MV-4-11 (cell line): ENCODE data around the gene BNIP1.
"Not testable (repeated sequence)": the region's sequence is repeated elsewhere in the genome, so short reads cannot be mapped to it uniquely, and the experiment has no call there.

ENCODE experiments used
- DNase-seq: peaks from one replicate; lab custom pipeline; 2025; lab: John Stamatoyannopoulos, UW

Gene BNIP1, protein sequence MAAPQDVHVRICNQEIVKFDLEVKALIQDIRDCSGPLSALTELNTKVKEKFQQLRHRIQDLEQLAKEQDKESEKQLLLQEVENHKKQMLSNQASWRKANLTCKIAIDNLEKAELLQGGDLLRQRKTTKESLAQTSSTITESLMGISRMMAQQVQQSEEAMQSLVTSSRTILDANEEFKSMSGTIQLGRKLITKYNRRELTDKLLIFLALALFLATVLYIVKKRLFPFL

DNA sequence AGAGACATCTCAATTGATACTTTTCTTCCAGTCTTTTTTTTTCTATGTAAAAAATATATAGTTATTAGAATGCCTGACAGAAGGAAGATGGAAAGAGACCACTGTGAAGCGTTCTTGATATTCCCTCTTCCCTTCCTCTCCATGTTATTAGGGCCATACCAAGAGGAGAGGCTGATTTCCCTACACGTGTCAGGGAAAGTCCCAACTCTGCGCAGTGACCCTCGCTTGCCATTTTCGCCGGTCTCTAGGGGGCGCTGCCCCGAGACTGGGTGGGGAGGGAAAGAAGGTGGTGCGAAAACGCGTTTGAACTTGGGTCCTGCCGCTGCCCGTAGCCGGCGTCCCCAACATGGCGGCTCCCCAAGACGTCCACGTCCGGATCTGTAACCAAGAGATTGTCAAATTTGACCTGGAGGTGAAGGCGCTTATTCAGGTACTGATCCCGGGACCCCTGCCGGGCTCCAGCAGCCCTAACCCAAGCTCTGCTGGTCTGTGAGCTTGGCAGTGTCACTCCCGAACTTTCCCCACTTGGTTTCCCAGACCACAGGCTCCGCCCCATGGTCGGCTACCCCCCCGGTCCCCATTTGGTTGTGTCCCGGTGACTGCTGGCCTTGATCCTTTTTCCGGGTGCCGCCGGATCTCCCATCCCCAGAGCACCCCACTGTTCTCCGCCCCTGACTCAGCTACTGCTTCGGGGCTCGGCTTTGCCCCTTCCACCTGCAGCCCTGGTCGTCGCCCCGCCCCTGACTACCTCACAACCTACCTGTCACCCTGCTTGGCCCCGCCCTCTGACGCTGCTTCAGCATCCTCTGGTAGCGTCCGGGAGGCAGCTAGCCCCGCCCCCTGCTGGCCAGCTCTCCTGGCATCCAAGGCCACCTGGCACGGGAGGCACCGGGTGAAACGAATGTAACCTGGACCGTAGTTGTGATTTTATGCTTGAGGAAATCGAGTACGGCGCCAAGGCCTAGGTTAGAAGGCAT, at the start of gene BNIP1:
BNIP1 (plus strand) TSS at position 332 of the 977 bp plus-strand sequence; CDS start at position 347, 15 bp downstream.
- DNase-seq: peak; percentile 87

DNA sequence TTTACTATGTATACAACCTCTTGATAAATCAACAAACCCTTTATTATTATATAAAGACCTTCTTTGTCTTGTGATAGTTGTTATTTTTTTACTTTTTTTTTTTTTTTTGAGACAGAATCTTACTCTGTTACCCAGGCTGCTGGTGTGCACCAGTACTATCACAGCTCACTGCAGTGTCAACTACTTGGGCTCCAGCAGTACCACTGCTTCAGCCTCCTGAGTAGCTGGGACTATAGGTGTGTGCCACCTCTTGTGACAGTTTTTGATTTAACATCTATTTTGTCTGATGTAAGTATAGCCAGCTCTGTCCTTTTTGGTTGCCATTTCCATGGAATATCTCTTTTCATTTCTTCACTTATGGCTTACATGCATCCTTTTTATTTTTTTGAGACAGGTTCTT, 45.5 kb upstream of the BNIP1 start:
- DNase-seq: no peak

DNA sequence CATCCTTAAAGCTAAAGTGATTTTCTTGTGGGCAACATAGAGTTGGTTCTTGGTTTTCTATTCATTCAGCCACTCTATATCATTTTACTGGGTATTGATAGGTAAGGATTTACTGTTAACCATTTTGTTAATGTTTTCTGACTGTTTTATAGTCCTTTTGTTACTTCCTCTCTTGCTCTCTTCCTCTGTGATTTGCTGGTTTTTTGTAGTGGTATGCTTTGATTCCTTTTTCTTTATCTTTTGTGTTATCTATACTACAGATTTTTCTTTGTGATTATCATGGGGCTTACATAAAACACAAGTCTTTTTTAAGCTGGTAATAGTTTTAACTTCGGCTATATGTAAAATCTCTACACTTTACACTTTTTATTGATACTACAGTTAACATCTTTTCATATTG, 44.9 kb upstream of the BNIP1 start:
- no peak for DNase-seq

DNA sequence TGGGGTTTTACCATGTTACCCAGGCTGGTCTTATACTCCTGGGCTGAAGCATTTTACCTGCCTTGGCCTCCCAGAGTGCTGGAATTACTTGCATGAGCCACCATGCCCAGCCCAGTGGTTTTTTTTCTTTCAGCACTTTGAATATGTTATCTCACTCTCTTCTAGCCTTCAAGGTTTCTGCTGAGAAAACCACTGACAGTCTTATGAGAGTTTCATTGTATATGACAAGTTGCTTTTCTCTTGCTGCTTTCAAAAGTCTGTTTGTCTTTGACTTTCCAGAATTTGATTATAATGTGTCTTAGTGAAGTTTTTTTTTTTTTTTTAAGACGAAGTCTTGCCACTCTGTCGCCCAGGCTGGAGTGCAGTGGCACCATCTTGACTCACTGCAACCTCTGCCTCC, 43.1 kb upstream of the BNIP1 start:
- DNase-seq: no peak

DNA sequence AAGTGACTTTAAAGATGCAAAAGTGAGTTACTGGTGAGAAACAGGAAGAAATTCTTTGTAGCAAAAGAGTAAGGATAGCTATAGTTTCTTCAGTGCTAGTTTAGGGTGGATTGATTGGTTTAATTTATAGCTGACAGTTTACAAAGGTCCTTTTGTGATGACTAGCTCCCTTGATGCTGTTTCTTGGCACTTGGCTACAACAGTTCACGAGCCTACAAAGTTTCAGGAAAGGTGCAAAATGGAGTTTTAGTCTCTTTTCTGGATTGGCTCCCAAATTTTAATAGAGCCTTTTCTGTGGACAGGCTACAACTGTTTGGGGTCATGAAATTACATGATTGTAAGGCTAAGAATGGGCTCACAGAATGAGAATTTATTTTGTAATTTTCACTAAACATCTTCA, 40.9 kb upstream of the BNIP1 start:
- DNase-seq: no peak

DNA sequence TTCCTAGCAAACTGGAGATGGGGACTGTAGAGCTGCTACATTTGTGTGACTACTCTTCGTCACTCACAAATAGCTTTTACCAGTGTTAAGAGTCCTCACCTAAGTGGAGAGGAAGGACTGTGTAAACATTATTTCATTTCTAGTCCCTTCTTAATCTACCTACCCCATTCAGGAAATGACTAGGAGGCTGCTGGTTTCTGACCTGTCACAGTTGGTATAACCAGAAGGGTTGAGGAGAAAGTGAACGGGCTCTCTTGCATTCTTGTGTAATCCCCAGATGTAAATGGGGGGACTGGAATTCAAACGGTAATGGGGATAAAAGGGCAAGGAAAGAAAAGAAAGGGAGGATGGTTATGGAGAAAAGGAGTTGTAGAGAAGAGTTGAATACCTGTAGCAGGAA, 35.4 kb upstream of the BNIP1 start:
- DNase-seq: no peak

DNA sequence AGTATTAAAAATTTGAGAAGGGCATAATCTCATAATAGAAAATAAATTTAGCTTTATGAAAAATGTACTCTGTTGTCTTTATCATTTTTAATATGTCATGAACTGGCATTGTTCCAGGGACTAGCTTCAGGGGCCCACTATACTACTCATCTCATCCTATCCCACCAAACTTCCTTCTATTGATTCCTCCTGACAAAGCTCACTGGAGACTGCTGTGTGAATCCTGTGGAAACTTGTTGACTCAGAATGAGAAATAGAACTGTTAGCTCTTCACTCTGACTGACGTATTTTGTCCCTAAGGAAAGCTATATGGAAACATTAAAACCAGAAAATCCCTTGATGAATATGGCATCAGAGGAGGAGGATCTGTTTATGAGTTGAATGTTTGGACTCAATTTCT, 29.8 kb upstream of the BNIP1 start:
- no peak for DNase-seq

DNA sequence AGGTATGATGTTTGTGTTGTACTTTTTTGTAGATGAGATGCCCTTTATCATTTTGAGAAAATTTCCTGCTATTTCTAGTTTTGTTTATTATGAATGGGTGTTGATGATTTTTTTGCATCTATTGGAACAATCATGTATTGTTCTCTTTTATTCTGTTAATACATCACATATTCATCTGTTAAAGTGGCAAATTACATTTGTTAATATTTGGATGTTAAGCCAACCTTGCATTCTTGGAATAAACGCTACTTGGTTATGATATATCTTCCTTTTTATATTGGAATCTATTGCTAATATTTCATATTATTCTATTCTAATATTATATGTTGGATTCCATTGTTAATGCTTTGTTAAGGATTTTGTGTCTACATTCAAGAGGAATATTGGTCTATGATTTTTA, 24.6 kb upstream of the BNIP1 start:
- DNase-seq: no peak

DNA sequence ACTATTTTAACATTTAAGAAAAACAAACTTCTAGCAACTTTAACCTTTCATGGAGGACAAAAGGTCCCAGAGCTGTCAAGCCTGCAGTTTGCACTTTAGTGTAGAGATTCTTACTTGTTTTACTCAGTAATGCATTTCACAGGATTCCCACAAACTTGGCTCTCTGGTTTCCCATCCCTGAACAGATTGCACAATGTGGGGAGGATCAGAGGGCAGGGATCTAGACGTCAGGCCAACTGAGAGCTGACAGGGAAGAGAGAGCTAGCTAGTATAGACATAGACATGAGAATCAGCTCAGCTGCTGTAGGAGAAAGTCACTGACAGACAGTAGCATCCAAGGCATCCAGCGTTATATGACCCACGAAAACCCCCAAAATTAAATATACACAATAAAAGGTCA, 20.9 kb upstream of the BNIP1 start:
- DNase-seq: peak; percentile 4

DNA sequence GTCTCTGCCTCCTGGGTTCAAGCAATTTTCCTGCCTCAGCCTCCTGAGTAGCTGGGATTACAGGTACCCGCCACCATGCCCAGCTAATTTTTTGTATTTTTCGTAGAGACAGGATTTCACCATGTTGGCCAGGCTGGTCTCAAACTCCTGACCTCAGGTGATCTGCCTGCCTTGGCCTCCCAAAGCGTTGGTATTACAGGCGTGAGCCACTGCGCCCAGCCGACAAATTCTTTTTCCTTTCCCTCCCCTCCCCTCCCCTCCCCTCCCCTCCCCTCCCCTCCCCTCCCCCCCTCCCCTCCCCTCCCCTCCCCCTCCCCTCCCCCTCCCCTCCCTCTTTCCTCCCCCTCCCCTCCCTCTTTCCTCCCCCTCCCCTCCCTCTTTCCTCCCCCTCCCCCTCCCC, 12.2 kb upstream of the BNIP1 start:
- not testable (repeated sequence) for DNase-seq

DNA sequence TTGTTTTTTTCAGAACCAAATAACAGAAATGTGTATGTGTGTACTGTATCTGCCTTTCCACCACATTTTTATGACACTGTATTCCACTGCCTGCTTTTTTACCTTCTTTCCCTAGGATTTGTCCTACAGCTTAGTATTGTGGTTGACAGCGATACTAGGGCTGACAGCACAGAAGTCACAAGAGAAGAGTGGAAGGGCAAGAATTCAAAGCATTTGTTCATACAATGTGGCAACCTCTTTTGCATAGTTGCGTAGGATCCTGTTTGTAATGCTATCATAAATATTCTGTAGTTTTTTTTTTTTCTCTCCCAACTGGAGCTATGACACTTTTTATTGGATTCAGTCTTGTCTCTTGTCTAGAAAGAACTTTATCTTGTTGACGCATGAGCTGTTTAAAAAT, 5.6 kb upstream of the BNIP1 start:
- DNase-seq: no peak

DNA sequence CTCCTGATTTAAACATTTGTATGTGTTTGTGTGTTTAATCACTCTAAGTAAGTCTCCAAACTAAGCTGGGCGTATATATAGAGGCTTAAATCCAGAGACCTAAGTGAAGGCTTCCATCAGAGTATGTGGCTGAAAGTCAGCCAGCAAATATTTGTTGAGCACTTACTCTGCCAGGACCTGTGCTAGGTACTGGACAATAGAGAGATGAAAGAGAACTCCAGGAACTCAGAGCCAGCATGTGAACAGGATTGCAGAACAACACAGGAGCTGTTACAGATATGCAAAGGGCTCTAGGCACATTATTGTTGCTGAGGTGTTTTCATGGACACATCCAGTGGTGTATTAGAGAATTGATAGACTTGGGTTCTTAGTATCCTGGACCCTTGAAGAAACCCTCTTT, 4.7 kb upstream of the BNIP1 start:
- no peak for DNase-seq

DNA sequence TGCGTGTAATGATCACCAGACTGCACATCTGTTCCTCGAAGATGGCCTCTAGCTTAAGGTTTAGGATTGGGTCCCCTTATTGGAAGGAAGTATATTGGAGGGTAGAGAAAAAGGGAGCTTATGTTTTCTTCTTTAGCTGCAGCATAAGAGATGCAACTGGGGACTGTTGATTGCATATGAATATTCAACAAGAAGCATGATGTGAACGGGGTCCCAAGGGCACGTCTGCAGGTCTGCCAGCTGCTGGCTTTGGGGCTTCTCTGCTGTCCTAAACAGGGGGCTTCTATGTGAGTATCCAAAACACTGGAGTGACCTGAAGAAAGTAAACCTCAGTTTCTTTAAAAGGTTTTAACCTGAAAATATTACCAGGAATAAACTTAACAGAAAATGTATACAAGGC, 3.6 kb upstream of the BNIP1 start:
- no peak for DNase-seq

DNA sequence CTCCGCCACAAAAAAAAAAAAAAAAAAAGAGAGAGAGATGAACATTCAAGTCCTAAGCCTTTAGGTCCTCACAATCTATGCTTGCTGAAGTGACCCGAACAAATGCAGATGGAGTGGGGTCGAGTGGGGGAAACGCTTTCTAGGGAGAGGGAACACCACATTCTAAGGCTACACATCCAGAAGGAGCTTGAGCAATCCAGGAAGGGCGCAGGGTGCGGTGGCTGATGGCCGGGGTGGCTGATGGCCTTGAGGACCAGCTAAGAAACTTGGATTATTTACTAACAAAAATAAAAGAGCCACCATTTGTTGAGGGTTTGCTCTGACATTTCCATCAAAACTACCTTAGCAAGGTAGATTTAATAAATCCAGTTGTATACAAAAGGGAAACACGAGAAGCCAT, 764 bp upstream of the BNIP1 start:
- no peak for DNase-seq

DNA sequence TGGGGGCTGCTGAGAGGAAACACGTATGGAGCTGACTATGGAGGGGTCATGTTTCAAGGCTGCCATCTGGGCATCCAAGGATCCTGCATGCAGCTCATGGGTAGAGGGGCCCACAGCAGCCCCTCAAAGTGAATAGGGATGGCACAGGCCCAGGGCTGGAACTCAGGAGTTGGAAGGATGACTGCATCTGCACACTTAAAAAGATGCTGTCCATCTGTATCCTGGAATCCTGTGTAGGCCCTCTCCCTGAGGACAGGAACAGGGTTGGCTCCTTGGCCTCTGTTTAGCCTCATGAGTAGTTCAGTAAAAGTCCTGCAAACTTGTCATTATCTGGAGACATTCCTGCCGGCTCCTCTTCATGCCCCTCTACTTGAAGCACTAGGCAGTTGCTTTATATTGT, 4.0 kb downstream of the BNIP1 start:
- DNase-seq: no peak

DNA sequence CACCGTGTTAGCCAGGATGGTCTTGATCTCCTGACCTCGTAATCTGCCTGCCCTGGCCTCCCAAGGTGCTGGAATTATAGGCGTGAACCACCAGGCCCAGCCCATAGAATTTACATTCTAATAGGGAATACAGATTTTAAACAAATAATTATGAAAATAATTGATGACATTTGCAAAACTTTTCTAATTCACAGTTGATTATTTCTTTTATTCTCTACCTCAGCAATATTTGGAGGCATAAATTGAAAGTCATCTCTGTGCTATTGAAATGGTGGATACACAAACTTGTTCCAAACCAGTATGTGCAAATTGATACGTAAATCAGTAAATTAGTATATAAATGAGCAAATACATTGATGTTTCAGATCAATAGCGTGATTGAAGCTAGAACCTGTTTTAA, 8.2 kb downstream of the BNIP1 start:
- no peak for DNase-seq

DNA sequence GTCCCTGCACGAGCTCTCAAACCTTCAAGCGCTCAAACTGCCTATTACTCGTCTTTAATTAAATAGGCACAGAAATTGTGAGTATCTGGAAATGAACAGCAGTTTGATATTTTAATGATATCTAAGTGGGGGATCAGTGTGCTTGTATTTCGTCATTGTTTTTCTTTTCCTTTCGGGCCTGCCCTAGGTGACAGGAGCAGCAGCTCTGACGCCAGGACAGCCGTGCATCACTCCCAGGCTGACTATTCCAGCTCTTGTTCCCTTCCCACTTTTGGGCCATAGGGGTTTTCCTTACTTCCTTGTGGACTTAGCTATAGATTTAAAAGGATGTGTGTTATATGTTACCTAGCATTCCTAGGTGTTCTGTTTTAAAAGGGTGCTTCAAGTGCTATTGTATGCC, 9.5 kb downstream of the BNIP1 start:
- no peak for DNase-seq

DNA sequence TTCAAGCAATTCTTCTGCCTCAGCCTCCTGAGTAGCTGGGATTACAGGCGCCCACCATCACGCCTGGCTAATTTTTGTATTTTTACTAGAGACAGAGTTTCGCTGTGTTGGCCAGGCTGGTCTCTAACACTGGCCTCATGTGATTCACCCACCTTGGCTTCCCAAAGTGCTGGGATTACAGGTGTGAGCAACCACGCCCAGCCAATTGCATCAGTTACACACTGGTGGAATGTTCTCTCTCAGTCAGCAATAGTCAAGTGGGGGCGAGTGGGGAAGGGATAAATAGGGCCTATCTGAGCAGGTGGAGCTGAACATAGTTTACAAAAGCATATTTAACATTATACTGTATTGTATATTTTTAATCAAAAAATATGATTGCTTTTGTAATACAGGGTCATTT, 10.3 kb downstream of the BNIP1 start:
- not testable (repeated sequence) for DNase-seq

DNA sequence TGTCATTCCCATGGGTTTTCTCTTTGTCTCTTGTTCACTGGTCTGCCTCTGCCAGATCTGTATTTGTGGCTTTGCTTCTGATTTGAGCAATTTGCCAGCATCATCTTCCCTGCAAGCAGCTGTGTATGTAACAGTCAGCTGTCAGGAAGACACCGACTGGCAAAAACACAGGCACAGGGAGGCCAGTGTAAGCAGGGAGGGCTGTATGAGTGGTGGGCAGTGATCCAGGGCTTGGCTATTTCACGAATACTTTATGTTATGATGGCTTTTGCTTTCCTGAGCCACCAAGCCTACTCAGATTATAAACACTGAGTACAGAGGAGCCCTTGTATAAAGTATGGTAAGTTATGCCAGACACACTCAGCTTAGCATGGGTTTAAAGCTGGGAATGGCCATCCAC, 11.6 kb downstream of the BNIP1 start:
- no peak for DNase-seq

DNA sequence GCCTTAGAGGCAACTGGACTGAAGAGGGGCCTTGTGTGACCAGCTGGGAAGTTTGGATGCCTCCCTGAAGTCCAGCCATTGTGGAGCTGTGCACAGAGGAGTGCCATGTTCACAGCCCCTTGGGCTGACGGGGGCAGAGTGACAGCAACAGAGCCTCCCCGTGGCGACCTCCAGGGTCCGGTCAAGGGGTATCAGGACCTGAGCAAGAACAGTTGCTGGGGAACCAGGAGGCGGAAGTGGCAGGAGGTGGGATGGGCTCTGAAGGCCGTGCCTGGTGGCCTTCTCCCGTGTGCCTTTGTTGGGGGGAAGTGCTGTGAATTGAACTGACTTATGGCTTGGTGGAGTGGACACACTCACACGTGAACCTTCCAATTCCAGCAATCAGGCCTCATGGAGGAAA, 14.0 kb downstream of the BNIP1 start:
- DNase-seq: no peak

DNA sequence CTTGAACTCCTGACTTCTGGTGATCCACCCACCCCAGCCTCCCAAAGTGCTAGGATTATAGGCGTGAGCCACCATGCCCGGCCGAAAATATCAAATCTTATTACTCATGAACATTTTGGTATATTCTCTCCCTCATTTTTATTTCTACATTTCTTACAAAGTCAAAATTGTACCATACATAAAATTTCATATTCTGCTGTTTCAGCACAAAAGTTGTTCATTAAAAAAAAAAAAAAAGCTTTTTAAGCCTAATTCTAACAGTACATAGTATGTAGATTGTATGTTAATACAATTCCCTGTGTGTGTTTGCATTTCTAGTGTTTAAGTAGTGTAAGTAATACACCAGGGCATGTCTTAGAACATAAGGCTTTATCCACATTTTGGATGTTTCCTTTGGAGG, 14.9 kb downstream of the BNIP1 start:
- no peak for DNase-seq

DNA sequence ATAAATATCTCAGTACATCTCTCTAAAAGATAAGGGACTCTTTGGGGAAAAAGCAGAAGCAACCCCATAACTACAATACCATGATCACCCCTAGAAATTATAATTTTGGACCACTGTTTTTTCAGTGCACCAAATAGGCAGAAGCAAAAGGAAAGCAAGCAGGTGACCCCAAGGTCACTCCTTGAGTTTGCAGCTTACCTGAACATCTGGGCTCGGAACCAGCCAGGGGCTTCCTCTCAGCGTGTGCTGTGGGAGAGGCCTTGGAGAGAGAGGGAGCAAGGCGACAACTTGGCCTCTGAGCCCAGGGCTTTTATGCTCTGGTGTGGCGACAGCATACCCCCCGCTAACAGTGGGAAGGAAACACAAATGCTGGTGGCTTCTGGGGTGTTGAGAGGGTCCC, 16.8 kb downstream of the BNIP1 start:
- DNase-seq: no peak

DNA sequence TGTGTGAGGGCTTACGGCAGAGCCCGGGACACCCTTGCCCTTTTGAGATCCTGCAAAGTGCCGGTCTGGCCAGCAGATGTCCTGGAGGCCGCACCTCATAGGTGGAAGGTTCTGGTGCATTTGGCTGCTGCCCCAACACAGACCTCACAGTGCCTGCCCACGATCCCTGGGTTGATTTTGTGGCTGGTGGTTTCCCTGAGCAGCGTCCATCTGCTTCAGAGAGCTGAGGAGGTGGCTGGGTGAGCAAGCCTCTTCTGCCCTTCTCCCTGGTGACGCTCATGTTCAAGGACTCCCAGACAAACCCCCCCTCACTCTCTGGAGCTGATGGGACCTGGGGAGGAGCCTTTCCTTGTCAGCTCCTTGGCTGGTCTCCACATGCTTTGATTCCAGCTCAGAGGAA, 18.9 kb downstream of the BNIP1 start:
- DNase-seq: no peak
